Esophagus muscularis mucosa (tissue), 3 donors: ENCODE results near the gene ZNF440.

Experiments used
- CTCF ChIP-seq, 3 experiments: fragments of 200-600 bp in 2 of 3; fragments of 450-650 bp in 1 of 3; sonication (generic) in 2 of 3; IDR thresholded peaks; one replicate each; pipeline ENCODE4 v1.5.1; 2017 to 2019; ENCODE audit warnings: antibody characterized with exemption in 3 of 3, mild to moderate bottlenecking in 2 of 3, moderate library complexity in 1 of 3
- EP300 ChIP-seq: sonication (generic); formaldehyde crosslinking; IDR thresholded peaks from one replicate; pipeline ENCODE4 v1.6.1; 2017; ENCODE audit warnings: antibody characterized with exemption

- TF ChIP-seq CTCF (IDR thresholded peaks at IDR 0.05) (no peak), EP300 (no peak)
Observed at GRCh38 chr19:11868188-11868587, 54.1 kb downstream of the ZNF440 start.
